Measurements from ENCODE around the gene RAB5B.

The RAB5B gene

GRCh38 chr12:55930771-55931316 is 43.0 kb upstream of the RAB5B start, which contains the start of gene DGKA (continued):
- 0 out of 2 replicates have a peak, but pooled peaks have one; percentile 22 for TF ChIP-seq ZBTB17 (tag by site-specific recombination; IDR thresholded peaks at IDR 0.05)
- no peak for TF ChIP-seq ZNF155 (tag by site-specific recombination; IDR thresholded peaks at IDR 0.05)
- TF ChIP-seq ZNF549 (tag by site-specific recombination; IDR thresholded peaks at IDR 0.05): no peak
- TF ChIP-seq ZNF248 (tag by site-specific recombination; IDR thresholded peaks at IDR 0.05): no peak
- TF ChIP-seq KLF8 (tag by site-specific recombination; IDR thresholded peaks at IDR 0.05): 0 out of 2 replicates have a peak, but pooled peaks have one; percentile 39
- TF ChIP-seq ZNF202 (tag by site-specific recombination; IDR thresholded peaks at IDR 0.05; ENCODE audit: borderline replicate concordance): no peak
- no peak for TF ChIP-seq RBAK (tag by site-specific recombination; IDR thresholded peaks at IDR 0.05)
- no peak for TF ChIP-seq SETDB1 (IDR thresholded peaks at IDR 0.05; ENCODE audit: insufficient read length, low read length)
- peak; percentile 71 for TF ChIP-seq SP3 (tag by site-specific recombination; IDR thresholded peaks at IDR 0.05)
- TF ChIP-seq PATZ1 (tag by site-specific recombination; IDR thresholded peaks at IDR 0.05): peak; percentile 69
- TF ChIP-seq ZNF707 (tag by site-specific recombination; IDR thresholded peaks at IDR 0.05): no peak
- TF ChIP-seq ZNF302 (tag by site-specific recombination; IDR thresholded peaks at IDR 0.05; ENCODE audit: low read depth): no peak
- TF ChIP-seq ZNF24 (tag by site-specific recombination; IDR thresholded peaks at IDR 0.05): no peak
- TF ChIP-seq ZNF391 (tag by site-specific recombination; IDR thresholded peaks at IDR 0.05; ENCODE audit: borderline replicate concordance, low read depth): no peak
- 0 out of 2 replicates have a peak, but pooled peaks have one; percentile 2 for TF ChIP-seq EGR2 (tag by site-specific recombination; IDR thresholded peaks at IDR 0.05; ENCODE audit: low read depth)
- no peak for TF ChIP-seq ZNF621 (tag by site-specific recombination; IDR thresholded peaks at IDR 0.05)
- TF ChIP-seq ZBTB8A (tag by site-specific recombination; IDR thresholded peaks at IDR 0.05): no peak
- no peak for TF ChIP-seq ZIC2 (tag by site-specific recombination; IDR thresholded peaks at IDR 0.05)
- TF ChIP-seq ELK4 (IDR thresholded peaks at IDR 0.05; ENCODE audit: borderline replicate concordance, low read depth, low read length): no peak
- 0 out of 2 replicates have a peak, but pooled peaks have one; percentile 45 for TF ChIP-seq ZNF335 (tag by site-specific recombination; conservative IDR thresholded peaks at IDR 0.05)
- TF ChIP-seq ZBTB6 (tag by site-specific recombination; IDR thresholded peaks at IDR 0.05): no peak; the same call in 1 of the 2 replicates
- no peak for TF ChIP-seq ZNF274 (IDR thresholded peaks at IDR 0.05; ENCODE audit: low read length)
- TF ChIP-seq ZNF274 (tag by site-specific recombination; IDR thresholded peaks at IDR 0.05; ENCODE audit: borderline replicate concordance): no peak
- no peak for TF ChIP-seq ZNF610 (tag by site-specific recombination; IDR thresholded peaks at IDR 0.05; ENCODE audit: borderline replicate concordance)
- TF ChIP-seq ZNF138 (tag by site-specific recombination; IDR thresholded peaks at IDR 0.05; ENCODE audit: borderline replicate concordance): no peak
- TF ChIP-seq ZNF654 (tag by site-specific recombination; IDR thresholded peaks at IDR 0.05; ENCODE audit: low read depth): peak; percentile 47
- TF ChIP-seq ZNF16 (tag by site-specific recombination; IDR thresholded peaks at IDR 0.05; ENCODE audit: low read depth): no peak
- TF ChIP-seq ZNF404 (tag by site-specific recombination; IDR thresholded peaks at IDR 0.05): no peak
- TF ChIP-seq KLF9 (tag by site-specific recombination; IDR thresholded peaks at IDR 0.05; ENCODE audit: low read depth): peak; percentile 18; the same call in 1 of the 2 replicates
- TF ChIP-seq ZNF624 (tag by site-specific recombination; IDR thresholded peaks at IDR 0.05): no peak
- TF ChIP-seq GLIS2 (tag by site-specific recombination; IDR thresholded peaks at IDR 0.05): no peak
- TF ChIP-seq ZBTB11 (tag by site-specific recombination; conservative IDR thresholded peaks at IDR 0.05; ENCODE audit: low read depth): 0 out of 2 replicates have a peak, but pooled peaks have one; percentile 3
- no peak for TF ChIP-seq ZNF221 (tag by site-specific recombination; IDR thresholded peaks at IDR 0.05; ENCODE audit: borderline replicate concordance)
- TF ChIP-seq ZNF600 (tag by site-specific recombination; IDR thresholded peaks at IDR 0.05): 0 out of 2 replicates have a peak, but pooled peaks have one; percentile 17
- TF ChIP-seq ZNF366 (tag by site-specific recombination; conservative IDR thresholded peaks at IDR 0.05): no peak
